ENCODE measurements around the gene SOX13.

The SOX13 gene

GRCh38 chr1:204139088-204139487 is 66.2 kb downstream of the SOX13 start:
- no peak overlapping the region for H3K4me2 ChIP-seq
- H3K36me3 ChIP-seq (ENCODE audit: insufficient read depth): no peaks in the 10 kb centered on the region
- H4K20me1 ChIP-seq (ENCODE audit: insufficient read depth): no peaks in the 10 kb centered on the region
- no peak overlapping the region for H3K27ac ChIP-seq
- TF ChIP-seq, protein P1, sequence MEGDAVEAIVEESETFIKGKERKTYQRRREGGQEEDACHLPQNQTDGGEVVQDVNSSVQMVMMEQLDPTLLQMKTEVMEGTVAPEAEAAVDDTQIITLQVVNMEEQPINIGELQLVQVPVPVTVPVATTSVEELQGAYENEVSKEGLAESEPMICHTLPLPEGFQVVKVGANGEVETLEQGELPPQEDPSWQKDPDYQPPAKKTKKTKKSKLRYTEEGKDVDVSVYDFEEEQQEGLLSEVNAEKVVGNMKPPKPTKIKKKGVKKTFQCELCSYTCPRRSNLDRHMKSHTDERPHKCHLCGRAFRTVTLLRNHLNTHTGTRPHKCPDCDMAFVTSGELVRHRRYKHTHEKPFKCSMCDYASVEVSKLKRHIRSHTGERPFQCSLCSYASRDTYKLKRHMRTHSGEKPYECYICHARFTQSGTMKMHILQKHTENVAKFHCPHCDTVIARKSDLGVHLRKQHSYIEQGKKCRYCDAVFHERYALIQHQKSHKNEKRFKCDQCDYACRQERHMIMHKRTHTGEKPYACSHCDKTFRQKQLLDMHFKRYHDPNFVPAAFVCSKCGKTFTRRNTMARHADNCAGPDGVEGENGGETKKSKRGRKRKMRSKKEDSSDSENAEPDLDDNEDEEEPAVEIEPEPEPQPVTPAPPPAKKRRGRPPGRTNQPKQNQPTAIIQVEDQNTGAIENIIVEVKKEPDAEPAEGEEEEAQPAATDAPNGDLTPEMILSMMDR (conservative IDR thresholded peaks at IDR 0.05; ENCODE audit: low read depth, low read length): no peak
- no peak overlapping the region for H2AFZ ChIP-seq (ENCODE audit: low read depth)
- H3K4me3 ChIP-seq (IDR thresholded peaks at IDR 0.05; ENCODE audit: insufficient read depth, low read depth, low read length): no peak overlapping the region
- H3K27me3 ChIP-seq (ENCODE audit: insufficient read depth, low read depth): peaks cover 4% of the 10 kb centered on the region; the same call in 1 of the 2 replicates
- H3K4me1 ChIP-seq (ENCODE audit: low read depth, poor library complexity, severe bottlenecking): no peaks in the 10 kb centered on the region
- H3K9ac ChIP-seq: no peak overlapping the region
- no peaks in the 10 kb centered on the region for H3K79me2 ChIP-seq (ENCODE audit: insufficient read depth, low read depth)

DNA sequence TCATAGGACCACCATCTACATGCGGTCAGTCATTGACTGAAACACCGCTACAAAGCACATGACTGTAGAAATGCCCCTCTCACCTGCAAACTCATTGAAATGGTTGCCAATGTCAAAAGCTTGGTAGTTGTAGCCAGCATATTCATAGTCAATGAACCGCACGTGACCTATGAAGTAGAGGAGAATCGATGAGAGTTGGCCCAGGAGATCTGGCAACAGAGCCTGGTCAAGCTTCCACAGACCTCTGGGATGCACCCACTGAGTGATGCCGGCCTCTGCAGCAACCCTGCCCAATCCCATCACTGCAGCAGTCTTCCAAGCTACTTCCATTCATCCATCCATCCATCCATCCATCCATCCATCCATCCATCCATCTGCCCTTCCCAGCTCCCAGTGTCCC is 67.0 kb downstream of the SOX13 start:
- TF ChIP-seq, protein P1 (conservative IDR thresholded peaks at IDR 0.05; ENCODE audit: low read depth, low read length): no peak
- H3K4me3 ChIP-seq (IDR thresholded peaks at IDR 0.05; ENCODE audit: insufficient read depth, low read depth, low read length): no peak overlapping the region
- H3K4me1 ChIP-seq (ENCODE audit: low read depth, poor library complexity, severe bottlenecking): no peaks in the 10 kb centered on the region
- no peaks in the 10 kb centered on the region for H4K20me1 ChIP-seq (ENCODE audit: insufficient read depth)
- H3K27ac ChIP-seq: no peak overlapping the region
- H3K36me3 ChIP-seq (ENCODE audit: insufficient read depth): no peaks in the 10 kb centered on the region
- H3K4me2 ChIP-seq: no peak overlapping the region
- no peak overlapping the region for H2AFZ ChIP-seq (ENCODE audit: low read depth)
- H3K9ac ChIP-seq: no peak overlapping the region
- H3K27me3 ChIP-seq (ENCODE audit: insufficient read depth, low read depth): peaks cover 4% of the 10 kb centered on the region; the same call in 1 of the 2 replicates
- no peaks in the 10 kb centered on the region for H3K79me2 ChIP-seq (ENCODE audit: insufficient read depth, low read depth)

DNA sequence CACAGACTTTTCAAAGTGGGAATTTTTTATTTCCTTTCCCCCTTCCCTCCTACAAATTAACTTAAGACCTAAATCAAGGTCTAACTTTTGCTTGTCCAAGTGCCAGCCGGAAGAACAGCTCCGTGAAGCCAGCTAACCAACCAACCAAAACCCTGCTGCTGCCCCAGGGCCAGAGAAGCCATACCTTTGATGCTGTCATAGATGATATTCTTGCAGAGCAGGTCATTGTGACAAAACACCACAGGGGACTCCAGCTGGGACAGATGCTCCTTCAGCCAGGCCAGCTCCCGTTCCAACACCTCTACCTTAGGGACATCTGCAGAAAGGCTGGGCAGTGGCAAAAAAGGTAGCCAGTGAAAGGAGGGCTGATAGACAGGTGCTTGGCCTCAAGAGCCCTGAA is 68.2 kb downstream of the SOX13 start:
- H3K27me3 ChIP-seq (ENCODE audit: insufficient read depth, low read depth): peaks cover 12% of the 10 kb centered on the region; the same call in 1 of the 2 replicates
- no peak overlapping the region for H3K9ac ChIP-seq
- no peak overlapping the region for H3K4me3 ChIP-seq (IDR thresholded peaks at IDR 0.05; ENCODE audit: insufficient read depth, low read depth, low read length)
- H3K4me1 ChIP-seq (ENCODE audit: low read depth, poor library complexity, severe bottlenecking): no peaks in the 10 kb centered on the region
- no peaks in the 10 kb centered on the region for H3K79me2 ChIP-seq (ENCODE audit: insufficient read depth, low read depth)
- TF ChIP-seq, protein P1 (conservative IDR thresholded peaks at IDR 0.05; ENCODE audit: low read depth, low read length): no peak
- H4K20me1 ChIP-seq (ENCODE audit: insufficient read depth): no peaks in the 10 kb centered on the region
- no peaks in the 10 kb centered on the region for H3K36me3 ChIP-seq (ENCODE audit: insufficient read depth)
- H3K27ac ChIP-seq: no peak overlapping the region
- H3K4me2 ChIP-seq: no peak overlapping the region
- H2AFZ ChIP-seq (ENCODE audit: low read depth): no peak overlapping the region

DNA sequence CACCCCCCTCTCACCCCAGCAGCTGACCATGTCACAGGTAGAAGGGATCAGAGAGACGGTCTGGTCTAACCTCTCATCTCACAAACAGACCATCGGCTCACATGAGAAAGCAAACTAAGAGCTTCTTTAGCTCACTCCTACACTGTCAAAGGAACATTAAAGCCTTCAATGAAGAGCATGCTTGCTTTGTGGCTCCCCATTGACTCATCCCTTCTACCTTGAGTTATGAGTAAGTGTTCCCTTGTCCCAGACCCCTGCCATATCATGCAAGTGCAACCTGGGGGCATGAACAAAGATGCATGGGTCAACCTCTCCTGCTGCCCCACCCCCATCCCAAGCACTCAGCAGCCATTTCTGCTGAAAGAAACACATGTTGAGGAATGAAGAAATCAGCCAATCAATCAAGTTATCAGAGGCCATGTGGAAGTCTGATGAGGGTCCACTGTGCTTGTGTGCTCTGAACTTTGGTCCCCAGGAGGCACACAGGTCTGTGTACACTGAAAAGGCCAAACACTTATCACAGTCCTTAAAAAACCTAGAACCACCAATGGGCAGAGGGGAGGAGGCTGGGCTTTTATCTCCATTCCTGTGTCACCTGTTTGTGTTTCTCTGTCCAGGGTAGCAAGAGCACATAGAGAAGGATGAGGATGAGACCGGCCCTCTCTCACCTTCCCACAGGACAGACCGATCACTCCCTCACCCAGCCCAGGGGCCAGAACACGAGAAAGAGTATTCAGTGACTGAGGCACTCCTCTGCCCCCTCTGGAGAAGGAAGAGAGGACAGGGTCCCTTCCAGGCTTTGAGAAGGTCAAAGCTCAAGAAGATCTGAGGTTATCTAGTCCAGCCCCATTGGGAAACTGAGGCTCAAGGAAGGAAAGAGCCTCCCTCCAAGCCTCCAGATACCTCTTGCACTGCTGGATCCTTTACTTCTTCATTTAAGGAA is 69.4 kb downstream of the SOX13 start:
- Histone ChIP-seq H3K27me3 (ENCODE audit: insufficient read depth, low read depth) (peaks cover 18% of the 10 kb centered on the region; the same call in 1 of the 2 replicates), H3K9ac (no peak overlapping the region), H3K27ac (no peak overlapping the region)

More for the DNA sequence above, 69.4 kb downstream of the SOX13 start:
- TF ChIP-seq, protein P1 (conservative IDR thresholded peaks at IDR 0.05; ENCODE audit: low read depth, low read length): no peak
- Histone ChIP-seq H2AFZ (ENCODE audit: low read depth) (no peak overlapping the region), H3K4me1 (ENCODE audit: low read depth, poor library complexity, severe bottlenecking) (no peaks in the 10 kb centered on the region), H3K36me3 (ENCODE audit: insufficient read depth) (no peaks in the 10 kb centered on the region), H3K4me3 (IDR thresholded peaks at IDR 0.05; ENCODE audit: insufficient read depth, low read depth, low read length) (no peak overlapping the region), H3K79me2 (ENCODE audit: insufficient read depth, low read depth) (no peaks in the 10 kb centered on the region), H4K20me1 (ENCODE audit: insufficient read depth) (no peaks in the 10 kb centered on the region), H3K4me2 (no peak overlapping the region)
